Adrenal gland (tissue), 12 donors: ENCODE data around the gene HLCS. TPM values are rescaled to one million over a fixed set of nuclear protein-coding genes. Genes with fewer than 3 reads are reported as not detected.

ENCODE experiments used
- DNase-seq, 7 donors: peaks; one replicate each; pipeline ENCODE4 v3.0.0-alpha.2; 2019 to 2020
- H3K27ac ChIP-seq, 5 donors: fragments of 200-600 bp; sonication (generic) in 4 of 5; 1 replicate in 3 of 5; 2 replicates in 2 of 5; pipeline versions ENCODE4 v1.5.1 to v1.8.0; 2016 to 2020; ENCODE audit warnings: mild to moderate bottlenecking in 1 of 5
- H3K27me3 ChIP-seq: fragments of 200-600 bp; 2 replicates; pipeline ENCODE4 v1.8.0; 2021
- H3K36me3 ChIP-seq, 2 donors: fragments of 200-600 bp; replicated peaks in 1 of 2; 1 replicate in 1 of 2; 2 replicates in 1 of 2; pipeline versions ENCODE4 v1.5.1 to v1.8.0; 2018 to 2022
- H3K4me1 ChIP-seq, 2 donors: fragments of 200-600 bp; replicated peaks in 1 of 2; 1 replicate in 1 of 2; 2 replicates in 1 of 2; pipeline versions ENCODE4 v1.5.1 to v1.8.0; 2018 to 2021
- H3K4me3 ChIP-seq, 4 donors: fragments of 200-600 bp; sonication (generic) in 3 of 4; one replicate each; pipeline ENCODE4 v1.5.1; 2016 to 2018
- H3K9me3 ChIP-seq, 3 donors: fragments of 200-600 bp; sonication (generic) in 1 of 3; replicated peaks in 1 of 3; 1 replicate in 2 of 3; 2 replicates in 1 of 3; pipeline versions ENCODE4 v1.5.1 to v1.8.0; 2016 to 2021
- POLR2A ChIP-seq, 2 donors: fragments of 450-650 bp; IDR thresholded peaks; one replicate each; pipeline ENCODE4 v1.6.1; 2017; ENCODE audit warnings: antibody characterized with exemption in 2 of 2, mild to moderate bottlenecking in 2 of 2, moderate library complexity in 1 of 2
- WGBS, 4 donors: extraction: QIAGEN DNeasy Blood & Tissue Kit in 2 of 4; methylation state at CpG; one replicate each; pipeline versions ENCODE4 v1.1.5 to v1.1.7; 2013 to 2017; 5-methylcytosine and 5-hydroxymethylcytosine counted together
- intact Hi-C, 2 donors: fragments of 100-400 bp; cut with DNase I; formaldehyde crosslinking; loops; one replicate each; pipeline versions ENCODE4 v1.14.1 to v1.15.0; 2022 to 2023
- polyA plus RNA-seq, 3 donors: library from polyadenylated mRNA; stranded (reverse); fragments of 200-250 nt in 2 of 3; fragments of 350-450 nt in 1 of 3; fragmentation: Illumina TruSeq in 1 of 3; extraction: RNeasy Lipid Tissue Mini Kit (QIAGEN cat#74804) in 1 of 3; gene quantifications; one replicate each; pipeline ENCODE4 v1.2.3, GENCODE V29; 2013 to 2014
- total RNA-seq, 9 donors: library from RNA; depleted of rRNA in 4 of 9; stranded (reverse); fragments of >200 nt in 4 of 9; fragments of 120-200 nt in 1 of 9; fragmentation: NEBNext Ultra II Directional in 1 of 9; extraction: Animal tissue kit (Norgen Biotek cat#: 25700) in 1 of 9; gene quantifications; one replicate each; pipeline versions ENCODE4 v1.1.0 to v1.2.4, GENCODE V29; 2013 to 2023
- TF ChIP-seq, protein P1 (sequence below), 6 experiments: fragments of 450-650 bp in 4 of 6; fragments of 200-600 bp in 2 of 6; sonication (generic) in 1 of 6; IDR thresholded peaks; 1 replicate in 5 of 6; 2 replicates in 1 of 6; pipeline versions ENCODE4 v1.5.1 to v1.8.0; 2016 to 2021; ENCODE audit warnings: antibody characterized with exemption in 6 of 6, mild to moderate bottlenecking in 2 of 6, moderate library complexity in 1 of 6
- donor health status: healthy with polysubstance abuse.
- donor health status: Bipolar disorder and iron deficiency.
- donor health status: DM: yes; HTN: yes; CAD: no.
- donor health status: DM: no; HTN: no; CAD: no.
- donor health status: DM: no; HTN: no; CAD: no.
- donor health status: DM: yes; HTN: yes; CAD: no.

The HLCS gene
- total and polyA plus RNA-seq, 12 donors, result 4.4 to 34.4 (median 19.8) TPM

DNA sequence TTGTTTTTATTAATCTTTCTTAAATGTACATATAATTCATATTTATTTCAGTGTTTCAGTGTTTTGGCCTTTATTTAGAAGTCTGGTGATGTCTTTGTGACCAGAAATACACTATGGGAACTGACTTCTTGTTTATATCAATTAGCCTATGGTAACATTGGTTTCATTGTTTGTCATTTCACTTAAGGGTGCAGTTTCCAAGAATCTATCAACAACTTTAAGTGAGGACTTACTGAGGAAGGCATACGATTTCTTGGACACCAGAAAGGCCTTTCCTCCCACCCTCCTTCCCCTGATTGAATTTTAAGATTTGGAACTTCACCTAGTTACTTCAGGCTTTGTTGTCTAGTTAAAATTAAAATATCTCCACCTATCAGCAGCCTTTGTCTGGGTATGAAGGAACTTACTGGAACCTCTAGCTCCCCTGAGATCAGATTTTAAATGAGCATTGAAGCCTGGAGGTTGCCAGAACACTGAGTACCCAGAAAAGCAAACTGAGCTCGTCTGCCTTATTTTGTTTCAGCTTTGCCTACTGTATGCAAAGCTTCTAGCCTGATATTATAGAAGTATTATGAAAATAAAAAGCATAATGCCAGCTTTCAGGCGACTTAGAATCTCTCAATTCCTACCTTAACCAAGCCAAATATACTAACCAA lies 34.2 kb downstream of the HLCS start:
- no peaks in the 10 kb centered on the region for H3K27me3 ChIP-seq
- intact Hi-C loops, result loop anchor here in 1 of 2 donors (10.0 kb wide), 1 partner anchor 427 kb away; no protein-coding TSS in a partner anchor
- H3K4me3 ChIP-seq, result no peak overlapping the region
- no peaks in the 10 kb centered on the region for H3K9me3 ChIP-seq
- peaks cover 0 to 10% of the 10 kb centered on the region in 2 donors for H3K4me1 ChIP-seq
- DNase-seq, result no peak
- peaks cover 0 to 16% of the 10 kb centered on the region in 2 donors for H3K36me3 ChIP-seq
- no peak overlapping the region for H3K27ac ChIP-seq
- 83 to 93% (median 92%) methylated on average over 3 of the region's 3 CpGs for WGBS, 4 donors
- no peak for TF ChIP-seq POLR2A (IDR thresholded peaks at IDR 0.05)
- TF ChIP-seq, protein P1, sequence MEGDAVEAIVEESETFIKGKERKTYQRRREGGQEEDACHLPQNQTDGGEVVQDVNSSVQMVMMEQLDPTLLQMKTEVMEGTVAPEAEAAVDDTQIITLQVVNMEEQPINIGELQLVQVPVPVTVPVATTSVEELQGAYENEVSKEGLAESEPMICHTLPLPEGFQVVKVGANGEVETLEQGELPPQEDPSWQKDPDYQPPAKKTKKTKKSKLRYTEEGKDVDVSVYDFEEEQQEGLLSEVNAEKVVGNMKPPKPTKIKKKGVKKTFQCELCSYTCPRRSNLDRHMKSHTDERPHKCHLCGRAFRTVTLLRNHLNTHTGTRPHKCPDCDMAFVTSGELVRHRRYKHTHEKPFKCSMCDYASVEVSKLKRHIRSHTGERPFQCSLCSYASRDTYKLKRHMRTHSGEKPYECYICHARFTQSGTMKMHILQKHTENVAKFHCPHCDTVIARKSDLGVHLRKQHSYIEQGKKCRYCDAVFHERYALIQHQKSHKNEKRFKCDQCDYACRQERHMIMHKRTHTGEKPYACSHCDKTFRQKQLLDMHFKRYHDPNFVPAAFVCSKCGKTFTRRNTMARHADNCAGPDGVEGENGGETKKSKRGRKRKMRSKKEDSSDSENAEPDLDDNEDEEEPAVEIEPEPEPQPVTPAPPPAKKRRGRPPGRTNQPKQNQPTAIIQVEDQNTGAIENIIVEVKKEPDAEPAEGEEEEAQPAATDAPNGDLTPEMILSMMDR (IDR thresholded peaks at IDR 0.05), result no peak

DNA sequence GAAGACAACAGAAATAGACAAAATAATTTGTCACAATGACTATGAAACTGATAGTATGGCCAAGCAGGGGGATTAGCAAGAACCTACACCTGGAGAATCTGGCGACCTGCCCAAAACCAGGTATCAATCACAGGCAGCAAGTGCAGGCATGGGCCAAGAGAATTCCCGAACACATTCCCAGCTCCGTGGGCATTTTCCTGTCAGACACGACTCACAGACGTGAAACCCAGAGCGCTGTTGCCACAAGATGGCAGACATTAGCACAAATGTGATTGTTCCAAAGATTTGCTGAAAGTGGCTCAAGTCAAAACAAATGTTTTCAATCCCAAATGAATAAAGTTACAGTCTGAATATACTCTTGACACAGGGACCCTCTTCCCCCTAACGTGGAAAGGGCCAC lies 36.8 kb downstream of the HLCS start:
- intact Hi-C loops, result loop anchor here (5.0 to 10.0 kb wide), 6 partner anchors 185 to 515 kb away; no protein-coding TSS in a partner anchor
- WGBS, 4 donors, result 66 to 80% (median 71%) methylated on average over 7 of the region's 7 CpGs
- Histone ChIP-seq H3K27ac (no peak overlapping the region), H3K36me3 (peaks cover 0 to 6% of the 10 kb centered on the region in 2 donors), H3K4me3 (no peak overlapping the region), H3K27me3 (no peaks in the 10 kb centered on the region), H3K9me3 (no peaks in the 10 kb centered on the region), H3K4me1 (peaks cover 0 to 7% of the 10 kb centered on the region in 2 donors)
- no peak for TF ChIP-seq POLR2A (IDR thresholded peaks at IDR 0.05)
- TF ChIP-seq, protein P1 (IDR thresholded peaks at IDR 0.05), result no peak
- DNase-seq, result peak in 2 of 7 donors; percentile 63 to 64

DNA sequence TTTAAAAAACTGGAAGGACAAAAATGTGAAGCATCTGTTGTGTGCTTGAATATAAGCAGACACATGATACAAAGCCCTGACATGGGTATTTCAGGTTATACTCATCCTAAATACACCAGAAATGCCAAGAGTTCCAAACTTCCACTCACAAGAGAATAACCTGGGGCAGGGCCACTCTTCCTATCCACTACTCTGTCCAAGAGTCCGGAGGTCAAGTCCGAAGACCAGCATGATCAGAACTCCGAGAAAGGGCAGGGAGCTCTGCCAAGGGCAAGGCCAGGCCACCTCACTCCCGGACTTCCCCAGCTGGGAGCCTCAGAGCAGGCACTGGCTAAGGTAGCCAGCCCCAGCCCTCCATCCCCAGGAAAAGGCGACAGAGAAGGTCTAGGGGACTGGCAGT lies 37.5 kb downstream of the HLCS start:
- 38 to 62% (median 57%) methylated on average over 3 to 5 of the region's 5 CpGs for WGBS, 4 donors
- peak in 2 of 7 donors; percentile 33 to 42 for DNase-seq
- Histone ChIP-seq H3K9me3 (no peaks in the 10 kb centered on the region), H3K27me3 (no peaks in the 10 kb centered on the region), H3K27ac (no peak overlapping the region), H3K4me3 (no peak overlapping the region), H3K4me1 (peaks cover 0 to 7% of the 10 kb centered on the region in 2 donors), H3K36me3 (peaks cover 0 to 6% of the 10 kb centered on the region in 2 donors)
- TF ChIP-seq, protein P1 (IDR thresholded peaks at IDR 0.05), result no peak
- TF ChIP-seq POLR2A (IDR thresholded peaks at IDR 0.05), result no peak
- intact Hi-C loops, result loop anchor here (5.0 to 10.0 kb wide), 6 partner anchors 184 to 514 kb away; no protein-coding TSS in a partner anchor

DNA sequence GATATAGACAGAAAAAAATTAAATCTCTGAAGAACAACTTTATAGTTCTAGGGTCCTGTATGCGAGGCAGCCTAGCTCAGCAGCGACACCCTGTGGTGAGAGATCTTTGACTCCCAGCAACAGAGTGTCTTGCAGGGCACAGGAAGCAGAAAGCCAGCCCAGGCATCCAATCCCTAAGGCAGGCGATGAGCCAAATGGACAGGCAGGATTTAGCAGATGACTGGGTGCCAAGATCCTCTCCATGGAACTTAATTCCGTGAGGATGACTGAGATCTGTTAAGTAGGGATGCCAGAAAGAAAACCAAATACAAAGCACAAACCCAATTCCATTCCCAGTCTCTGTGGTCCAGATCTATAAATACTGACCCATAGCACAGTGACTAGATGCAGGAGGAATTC lies 38.8 kb downstream of the HLCS start:
- intact Hi-C loops, result loop anchor here (5.0 to 10.0 kb wide), 6 partner anchors 183 to 513 kb away; no protein-coding TSS in a partner anchor
- TF ChIP-seq POLR2A (IDR thresholded peaks at IDR 0.05), result no peak
- TF ChIP-seq, protein P1 (IDR thresholded peaks at IDR 0.05), result peak; percentile 73 to 98 (median 86)
- Histone ChIP-seq H3K36me3 (no peaks in the 10 kb centered on the region), H3K4me1 (peaks cover 0 to 7% of the 10 kb centered on the region in 2 donors), H3K27ac (no peak overlapping the region), H3K4me3 (no peak overlapping the region), H3K27me3 (no peaks in the 10 kb centered on the region), H3K9me3 (no peaks in the 10 kb centered on the region)
- DNase-seq, result peak; percentile 80 to 95 (median 88)
- 8 to 14% (median 11%) methylated on average over 4 of the region's 4 CpGs for WGBS, 4 donors
